Measurements from ENCODE around the gene SELENOI. TPM values are rescaled to one million over a fixed set of nuclear protein-coding genes. Genes with fewer than 3 reads are reported as not detected.
"Not testable (repeated sequence)": the region's sequence is repeated elsewhere in the genome, so short reads cannot be mapped to it uniquely, and the experiment has no call there.

The SELENOI gene
- total and polyA plus RNA-seq, 9 donors: 2.5 to 23.7 (median 13.4) TPM

GRCh38 chr2:26318950-26319349 is 27.0 kb upstream of the SELENOI start:
- intact Hi-C loops (cut with DNase I): loop anchor here in 2 of 4 donors (10.0 kb wide), 1 partner anchor 84 kb away; no protein-coding TSS in a partner anchor
- TF ChIP-seq EP300 (IDR thresholded peaks at IDR 0.05) (no peak), POLR2A (IDR thresholded peaks at IDR 0.05) (no peak), CTCF (IDR thresholded peaks at IDR 0.05) (no peak)

GRCh38 chr2:26324479-26324878 is 21.5 kb upstream of the SELENOI start:
- H3K27me3 ChIP-seq; H3K27ac ChIP-seq; H3K4me1 ChIP-seq (ENCODE audit: insufficient read depth); H3K9me3 ChIP-seq; DNase-seq; intact Hi-C loops (cut with DNase I); H3K36me3 ChIP-seq; H3K4me3 ChIP-seq: not testable (repeated sequence)

More at GRCh38 chr2:26318950-26319349, 27.0 kb upstream of the SELENOI start:
- WGBS, 3 donors: 41 to 65% (median 54%) methylated on average over 6 of the region's 6 CpGs
- H3K36me3 ChIP-seq: no peaks in the 10 kb centered on the region
- no peaks in the 10 kb centered on the region for H3K9me3 ChIP-seq
- no peak overlapping the region for H3K27ac ChIP-seq
- H3K27me3 ChIP-seq: no peaks in the 10 kb centered on the region
- H3K4me3 ChIP-seq: no peak overlapping the region
- no peak for DNase-seq
- no peaks in the 10 kb centered on the region for H3K4me1 ChIP-seq (ENCODE audit: insufficient read depth)

GRCh38 chr2:26324903-26325302 is 21.0 kb upstream of the SELENOI start:
- H3K4me1 ChIP-seq (ENCODE audit: insufficient read depth): no peaks in the 10 kb centered on the region
- H3K27ac ChIP-seq: no peak overlapping the region
- H3K9me3 ChIP-seq: no peaks in the 10 kb centered on the region
- intact Hi-C loops (cut with DNase I): loop anchor here in 1 of 4 donors (5.0 kb wide), 1 partner anchor 83 kb away; the partner anchor contains the start of genes HADHA and HADHB
- no peaks in the 10 kb centered on the region for H3K36me3 ChIP-seq
- 52 to 89% (median 63%) methylated on average over 3 of the region's 3 CpGs for WGBS, 3 donors
- no peaks in the 10 kb centered on the region for H3K27me3 ChIP-seq
- no peak overlapping the region for H3K4me3 ChIP-seq
- TF ChIP-seq POLR2A (IDR thresholded peaks at IDR 0.05) (no peak), CTCF (IDR thresholded peaks at IDR 0.05) (no peak), EP300 (IDR thresholded peaks at IDR 0.05) (no peak)
- DNase-seq: no peak

GRCh38 chr2:26325851-26326250 is 20.1 kb upstream of the SELENOI start:
- WGBS, 3 donors: 61 to 64% (median 64%) methylated on average over 4 of the region's 4 CpGs
- H3K27ac ChIP-seq: no peak overlapping the region
- intact Hi-C loops (cut with DNase I): loop anchor here in 1 of 4 donors (5.0 kb wide), 1 partner anchor 84 kb away; the partner anchor contains the start of genes HADHA and HADHB

More at GRCh38 chr2:26325851-26326250, 20.1 kb upstream of the SELENOI start:
- no peaks in the 10 kb centered on the region for H3K4me1 ChIP-seq (ENCODE audit: insufficient read depth)
- no peak overlapping the region for H3K4me3 ChIP-seq
- no peak for TF ChIP-seq POLR2A (IDR thresholded peaks at IDR 0.05)
- TF ChIP-seq EP300 (IDR thresholded peaks at IDR 0.05): no peak
- TF ChIP-seq CTCF (IDR thresholded peaks at IDR 0.05): no peak
- DNase-seq: no peak
- no peaks in the 10 kb centered on the region for H3K36me3 ChIP-seq
- H3K9me3 ChIP-seq: no peaks in the 10 kb centered on the region
- H3K27me3 ChIP-seq: no peaks in the 10 kb centered on the region
